SK-N-SH (cell line): ENCODE measurements around the gene RASA1. TPM values are rescaled to one million over a fixed set of nuclear protein-coding genes. Genes with fewer than 3 reads are reported as not detected.
"Not testable (repeated sequence)": the region's sequence is repeated elsewhere in the genome, so short reads cannot be mapped to it uniquely, and the experiment has no call there.

ENCODE experiments used
- CTCF ChIA-PET: fragments of 300-600, 350-600 bp; formaldehyde crosslinking; extraction: SDS; loops from one replicate; lab custom pipeline; 2021; lab: Yijun Ruan, JAX
- POLR2A ChIA-PET: fragments of 350-600 bp; sonication (Branson Sonifier 250); formaldehyde crosslinking; extraction: SDS; loops from one replicate; lab custom pipeline; 2020; ENCODE audit warnings: antibody characterized with exemption, inconsistent platforms; lab: Yijun Ruan, JAX
- DNase-seq: peaks from one replicate; pipeline ENCODE4 v3.0.0; 2012
- H2AFZ ChIP-seq: fragments of 200-600 bp; sonication (generic); 2 replicates; pipeline ENCODE4 v1.8.1; 2016; ENCODE audit warnings: antibody characterized with exemption, mild to moderate bottlenecking, low read depth
- H3F3A ChIP-seq: fragments of 200-600 bp; sonication (generic); replicated peaks from 2 replicates; pipeline ENCODE3; 2016; ENCODE audit warnings: antibody characterized with exemption, mild to moderate bottlenecking; ENCODE audit not compliant: insufficient read depth
- H3K27ac ChIP-seq, 2 experiments: fragments of 200-500 bp in 1 of 2; fragments of 200-600 bp in 1 of 2; sonication (Bioruptor generic) in 1 of 2; sonication (generic), shearing (Covaris generic) in 1 of 2; 2 replicates each; pipeline versions ENCODE4 v1.5.1 to v1.6.1; 2014 to 2016; ENCODE audit warnings: low read depth in 2 of 2, inconsistent platforms in 1 of 2, low read length in 1 of 2, mild to moderate bottlenecking in 1 of 2, mixed read lengths in 1 of 2
- H3K27me3 ChIP-seq: fragments of 200-600 bp; sonication (generic), shearing (Covaris generic); 2 replicates; pipeline ENCODE4 v1.6.1; 2016; ENCODE audit warnings: mixed run types; ENCODE audit not compliant: insufficient read depth
- H3K36me3 ChIP-seq, 2 experiments: fragments of 200-500 bp in 1 of 2; fragments of 200-600 bp in 1 of 2; sonication (Bioruptor generic) in 1 of 2; sonication (generic) in 1 of 2; replicated peaks in 1 of 2; 2 replicates each; pipeline versions ENCODE3 to v1.5.1; 2014 to 2016; ENCODE audit warnings: low read length in 1 of 2, mild to moderate bottlenecking in 1 of 2; ENCODE audit not compliant: insufficient read depth in 2 of 2, control insufficient read depth in 1 of 2
- H3K4me1 ChIP-seq, 2 experiments: fragments of 200-500 bp in 1 of 2; fragments of 200-600 bp in 1 of 2; sonication (Bioruptor generic) in 1 of 2; sonication (generic), shearing (Covaris generic) in 1 of 2; 2 replicates each; pipeline versions ENCODE4 v1.5.1 to v1.6.1; 2014 to 2016; ENCODE audit warnings: low read depth in 1 of 2, low read length in 1 of 2, mixed run types in 1 of 2; ENCODE audit not compliant: insufficient read depth in 2 of 2, control insufficient read depth in 1 of 2
- H3K4me2 ChIP-seq: fragments of 200-600 bp; sonication (generic), shearing (Covaris generic); 2 replicates; pipeline ENCODE4 v1.6.1; 2017; ENCODE audit warnings: mixed run types
- H3K4me3 ChIP-seq, 2 experiments: fragments of 200-500 bp in 1 of 2; fragments of 200-600 bp in 1 of 2; sonication (Bioruptor generic) in 1 of 2; sonication (generic), shearing (Covaris generic) in 1 of 2; 2 replicates each; pipeline versions ENCODE4 v1.5.1 to v1.8.1; 2014 to 2016; ENCODE audit warnings: low read depth in 2 of 2, inconsistent platforms in 1 of 2, low read length in 1 of 2, mild to moderate bottlenecking in 1 of 2, mixed read lengths in 1 of 2, moderate library complexity in 1 of 2
- H3K79me2 ChIP-seq: fragments of 200-600 bp; sonication (generic); 2 replicates; pipeline ENCODE4 v1.8.1; 2017; ENCODE audit warnings: mild to moderate bottlenecking; ENCODE audit not compliant: insufficient read depth
- H3K9ac ChIP-seq: fragments of 200-600 bp; sonication (generic); 2 replicates; pipeline ENCODE4 v1.6.1; 2017; ENCODE audit warnings: mixed run types
- H3K9me2 ChIP-seq: fragments of 200-600 bp; sonication (generic); 2 replicates; pipeline ENCODE4 v1.6.1; 2017; ENCODE audit warnings: mixed run types
- H3K9me3 ChIP-seq: fragments of 200-600 bp; sonication (generic); 2 replicates; pipeline ENCODE4 v1.6.1; 2017; ENCODE audit warnings: mixed run types, mild to moderate bottlenecking, moderate library complexity
- H4K20me1 ChIP-seq: fragments of 200-600 bp; sonication (generic); 2 replicates; pipeline ENCODE4 v1.6.1; 2017; ENCODE audit warnings: mild to moderate bottlenecking, mixed run types; ENCODE audit not compliant: insufficient read depth
- CHD2 ChIP-seq: fragments of 150-350 bp; IDR thresholded peaks from 2 replicates; pipeline ENCODE4 v1.6.1; 2018; ENCODE audit warnings: low read length; ENCODE audit not compliant: partially characterized antibody
- EZH2phosphoT487 ChIP-seq: fragments of 200-600 bp; sonication (generic); IDR thresholded peaks from 2 replicates; pipeline ENCODE4 v1.6.1; 2017; ENCODE audit warnings: low read depth, mixed run types, mild to moderate bottlenecking, antibody characterized with exemption, moderate library complexity, borderline replicate concordance
- FOXJ3 ChIP-seq: sonication (generic); formaldehyde crosslinking; IDR thresholded peaks from 2 replicates; pipeline ENCODE4 v1.5.1; 2020; ENCODE audit warnings: mild to moderate bottlenecking, missing genetic modification reagents
- MXI1 ChIP-seq: IDR thresholded peaks from 2 replicates; pipeline ENCODE4 v1.6.1; 2012; ENCODE audit warnings: mild to moderate bottlenecking, low read depth, low read length, improper control_type of control experiment
- NFIC ChIP-seq: IDR thresholded peaks from 2 replicates; pipeline ENCODE4 v1.4.0; 2012; ENCODE audit warnings: borderline replicate concordance
- NRF1 ChIP-seq: IDR thresholded peaks from 2 replicates; pipeline ENCODE4 v1.6.1; 2012; ENCODE audit warnings: low read depth, mild to moderate bottlenecking, low read length
- POLR2AphosphoS5 ChIP-seq: IDR thresholded peaks from 2 replicates; pipeline ENCODE4 v1.6.1; 2012; ENCODE audit warnings: low read depth, low read length
- RAD21 ChIP-seq: IDR thresholded peaks from 2 replicates; pipeline ENCODE4 v1.6.1; 2012; ENCODE audit warnings: mild to moderate bottlenecking, low read length
- RCOR1 ChIP-seq: fragments of 150-350 bp; IDR thresholded peaks from 2 replicates; pipeline ENCODE4 v1.6.1; 2017; ENCODE audit warnings: antibody characterized with exemption, low read length
- RXRA ChIP-seq: IDR thresholded peaks from 2 replicates; pipeline ENCODE4 v1.4.0; 2012; ENCODE audit warnings: low read depth, mild to moderate bottlenecking, borderline replicate concordance
- SIN3A ChIP-seq: IDR thresholded peaks from 2 replicates; pipeline ENCODE4 v1.6.1; 2012; ENCODE audit warnings: low read depth, mild to moderate bottlenecking, low read length, moderate library complexity, borderline replicate concordance
- TAF1 ChIP-seq: IDR thresholded peaks from 2 replicates; pipeline ENCODE4 v1.6.1; 2012; ENCODE audit warnings: low read depth, mild to moderate bottlenecking, low read length, moderate library complexity, borderline replicate concordance
- TCF12 ChIP-seq: IDR thresholded peaks from 2 replicates; pipeline ENCODE4 v1.4.0; 2012
- YY1 ChIP-seq: IDR thresholded peaks from 2 replicates; pipeline ENCODE4 v1.4.0; 2012; ENCODE audit warnings: low read depth, mild to moderate bottlenecking
- WGBS: methylation state at CpG from one replicate; pipeline ENCODE4 v1.1.6; 2017; ENCODE audit warnings: low lambda C conversion rate; 5-methylcytosine and 5-hydroxymethylcytosine counted together
- polyA plus RNA-seq, 3 experiments: library from polyadenylated mRNA; depleted of rRNA; stranded (reverse); fragments of >200 nt; gene quantifications; 2 replicates each; pipeline ENCODE4 v1.2.3, GENCODE V29; 2012
- TF ChIP-seq, protein P1 (sequence below): IDR thresholded peaks from 2 replicates; pipeline ENCODE4 v1.4.0; 2012; ENCODE audit warnings: low read depth
- TF ChIP-seq, protein P2 (sequence below): IDR thresholded peaks from 2 replicates; pipeline ENCODE4 v1.4.0; 2012; ENCODE audit warnings: low read depth, borderline replicate concordance

The RASA1 gene
- polyA plus RNA-seq, 1 of the 3 experiments (the other 2 are of a cell fraction), result 49.1 TPM

DNA sequence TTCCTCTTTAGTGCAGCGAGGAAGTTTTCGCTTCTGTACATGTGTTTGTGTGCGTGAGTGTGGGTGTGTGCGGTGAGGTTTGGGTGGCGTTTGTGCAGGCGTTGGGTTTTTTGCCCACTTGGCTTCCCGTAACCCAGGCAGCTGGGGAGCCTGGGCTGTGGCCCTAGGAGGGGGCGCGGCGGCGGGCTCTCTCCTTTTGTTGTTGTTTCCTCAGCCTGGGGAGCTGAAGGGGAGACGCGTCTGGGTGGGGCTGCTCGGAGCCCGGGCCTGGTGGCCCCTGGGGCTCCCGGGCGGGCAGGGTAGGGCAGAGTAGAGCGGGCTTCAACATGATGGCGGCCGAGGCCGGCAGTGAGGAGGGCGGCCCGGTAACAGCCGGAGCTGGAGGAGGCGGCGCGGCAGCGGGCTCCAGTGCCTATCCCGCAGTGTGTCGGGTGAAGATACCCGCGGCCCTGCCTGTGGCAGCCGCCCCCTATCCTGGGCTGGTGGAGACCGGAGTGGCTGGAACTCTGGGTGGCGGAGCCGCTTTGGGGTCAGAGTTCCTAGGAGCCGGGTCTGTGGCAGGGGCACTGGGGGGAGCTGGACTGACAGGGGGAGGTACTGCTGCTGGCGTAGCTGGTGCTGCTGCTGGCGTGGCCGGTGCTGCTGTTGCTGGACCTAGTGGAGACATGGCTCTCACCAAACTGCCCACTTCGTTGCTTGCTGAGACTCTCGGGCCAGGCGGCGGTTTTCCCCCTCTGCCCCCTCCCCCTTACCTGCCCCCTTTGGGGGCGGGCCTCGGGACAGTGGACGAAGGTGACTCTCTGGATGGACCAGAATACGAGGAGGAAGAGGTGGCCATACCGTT is 665 bp downstream of the RASA1 start:
- DNase-seq, result peak; percentile 79
- H3K9ac ChIP-seq, result peak overlapping the region; percentile 93
- no peaks in the 10 kb centered on the region for H3K9me2 ChIP-seq
- H3K4me2 ChIP-seq, result peak overlapping the region; percentile 74
- H3K9me3 ChIP-seq, result no peaks in the 10 kb centered on the region
- TF ChIP-seq FOXJ3 (CRISPR knock-in tag) (0 out of 2 replicates have a peak, but pooled peaks have one; percentile 28), TAF1 (peak; percentile 50), RXRA (no peak), RAD21 (0 out of 2 replicates have a peak, but pooled peaks have one; percentile 1), RCOR1 (no peak), MXI1 (peak; percentile 21; the same call in 1 of the 2 replicates), EZH2phosphoT487 (no peak), CHD2 (no peak), YY1 (peak; percentile 79), NFIC (no peak), TCF12 (no peak), SIN3A (0 out of 2 replicates have a peak, but pooled peaks have one; percentile 15), POLR2AphosphoS5 (peak; percentile 50; the same call in 1 of the 2 replicates)
- TF ChIP-seq, protein P1, sequence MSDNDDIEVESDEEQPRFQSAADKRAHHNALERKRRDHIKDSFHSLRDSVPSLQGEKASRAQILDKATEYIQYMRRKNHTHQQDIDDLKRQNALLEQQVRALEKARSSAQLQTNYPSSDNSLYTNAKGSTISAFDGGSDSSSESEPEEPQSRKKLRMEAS, result peak; percentile 21; the same call in 1 of the 2 replicates
- TF ChIP-seq, protein P2, sequence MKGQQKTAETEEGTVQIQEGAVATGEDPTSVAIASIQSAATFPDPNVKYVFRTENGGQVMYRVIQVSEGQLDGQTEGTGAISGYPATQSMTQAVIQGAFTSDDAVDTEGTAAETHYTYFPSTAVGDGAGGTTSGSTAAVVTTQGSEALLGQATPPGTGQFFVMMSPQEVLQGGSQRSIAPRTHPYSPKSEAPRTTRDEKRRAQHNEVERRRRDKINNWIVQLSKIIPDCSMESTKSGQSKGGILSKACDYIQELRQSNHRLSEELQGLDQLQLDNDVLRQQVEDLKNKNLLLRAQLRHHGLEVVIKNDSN, result no peak
- peaks cover 2 to 18% of the 10 kb centered on the region in 2 experiments for H3K36me3 ChIP-seq
- H3F3A ChIP-seq, result peaks cover 10% of the 10 kb centered on the region
- peaks cover 38% of the 10 kb centered on the region for H4K20me1 ChIP-seq
- no peaks in the 10 kb centered on the region for H3K27me3 ChIP-seq
- H3K4me3 ChIP-seq, result peak overlapping the region; percentile 83 to 85
- POLR2A ChIA-PET, result interaction anchor here (1.5 kb wide), 1 partner anchor 145 kb away, joined by 3 read pairs; the partner anchor contains the start of gene CCNH
- CTCF ChIA-PET, result interaction anchor here (1.0 to 1.5 kb wide), 4 partner anchors 11 to 132 kb away, joined by 3 to 4 read pairs (median 4); no protein-coding TSS in a partner anchor
- H3K79me2 ChIP-seq, result peaks cover 55% of the 10 kb centered on the region
- peaks cover 0 to 3% of the 10 kb centered on the region in 2 experiments; a peak in 1 of 4 replicates for H3K4me1 ChIP-seq
- peak overlapping the region; percentile 69 for H2AFZ ChIP-seq
- 2% methylated on average over 20 of the region's 49 CpGs for WGBS
- peak overlapping the region; percentile 94 to 96 for H3K27ac ChIP-seq

DNA sequence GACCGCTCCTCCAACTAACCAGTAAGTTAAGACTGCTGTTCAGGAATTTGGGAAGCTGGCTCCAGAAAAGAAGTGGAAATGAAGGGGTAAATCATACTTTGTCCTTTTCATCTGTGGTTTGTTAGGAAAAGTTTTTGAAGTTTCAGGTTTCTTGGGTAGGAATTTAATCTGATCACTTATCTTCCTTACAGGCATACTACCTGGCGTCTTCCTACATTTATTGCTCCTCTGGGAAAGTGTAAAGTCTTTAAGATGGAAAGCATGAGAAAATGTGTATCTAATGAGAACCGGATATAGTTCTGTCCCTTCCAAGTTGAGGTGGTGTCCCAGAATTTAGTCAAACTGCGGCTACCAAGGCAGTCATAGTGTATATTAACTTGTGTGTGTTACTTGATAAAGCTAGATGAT is 1.3 kb downstream of the RASA1 start:
- H3K4me1 ChIP-seq, result peaks cover 0 to 3% of the 10 kb centered on the region in 2 experiments; a peak in 2 of 4 replicates
- H3F3A ChIP-seq, result peaks cover 10% of the 10 kb centered on the region
- TF ChIP-seq RAD21 (0 out of 2 replicates have a peak, but pooled peaks have one; percentile 0), NRF1 (no peak)
- WGBS, result 6% methylated on average over 4 of the region's 4 CpGs
- peak overlapping the region; percentile 94 to 96 for H3K27ac ChIP-seq
- H3K9ac ChIP-seq, result peak overlapping the region; percentile 93
- no peaks in the 10 kb centered on the region for H3K9me2 ChIP-seq
- POLR2A ChIA-PET, result interaction anchor here (1.5 kb wide), 1 partner anchor 144 kb away, joined by 3 read pairs; the partner anchor contains the start of gene CCNH
- CTCF ChIA-PET, result interaction anchor here (1.0 to 1.4 kb wide), 3 partner anchors 11 to 131 kb away, joined by 3 to 4 read pairs (median 3); no protein-coding TSS in a partner anchor
- H4K20me1 ChIP-seq, result peaks cover 45% of the 10 kb centered on the region
- H3K4me3 ChIP-seq, result peak overlapping the region; percentile 83 to 85
- H3K36me3 ChIP-seq, result peaks cover 2 to 21% of the 10 kb centered on the region in 2 experiments
- H3K9me3 ChIP-seq, result no peaks in the 10 kb centered on the region
- peak overlapping the region; percentile 69; the same call in 1 of the 2 replicates for H2AFZ ChIP-seq
- DNase-seq, result no peak
- no peaks in the 10 kb centered on the region for H3K27me3 ChIP-seq
- H3K79me2 ChIP-seq, result peaks cover 61% of the 10 kb centered on the region
- peak overlapping the region; percentile 74 for H3K4me2 ChIP-seq

DNA sequence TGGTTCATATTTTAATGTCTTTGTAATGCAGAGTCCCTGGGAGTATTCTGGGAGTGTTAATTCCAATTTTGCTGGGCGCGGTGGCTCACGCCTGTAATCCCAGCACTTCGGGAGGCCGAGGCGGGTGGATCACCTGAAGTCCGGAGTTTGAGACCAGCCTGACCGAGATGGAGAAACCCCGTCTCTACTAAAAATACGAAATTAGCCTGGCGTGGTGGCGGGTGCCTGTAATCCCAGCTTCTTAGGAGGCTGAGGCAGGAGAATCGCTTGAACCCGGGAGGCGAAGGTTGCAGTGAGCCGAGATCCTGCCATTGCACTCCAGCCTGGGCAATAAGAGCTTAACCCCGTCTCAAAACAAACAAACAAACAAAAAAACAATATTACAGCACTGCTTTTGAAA is 3.2 kb downstream of the RASA1 start:
- CTCF ChIA-PET, result not testable (repeated sequence)

More for the DNA sequence above, 3.2 kb downstream of the RASA1 start:
- H3K27me3 ChIP-seq, H3K9me3 ChIP-seq, DNase-seq, H3K27ac ChIP-seq, H3K4me3 ChIP-seq, H3F3A ChIP-seq, POLR2A ChIA-PET, H2AFZ ChIP-seq, H3K9me2 ChIP-seq, H3K4me1 ChIP-seq, H3K9ac ChIP-seq: not testable (repeated sequence)
- Histone ChIP-seq H4K20me1 (peaks cover 64% of the 10 kb centered on the region), H3K36me3 (peaks cover 2 to 21% of the 10 kb centered on the region in 2 experiments), H3K79me2 (peaks cover 81% of the 10 kb centered on the region), H3K4me2 (peak overlapping the region; percentile 74)
- 98% methylated on average over 17 of the region's 17 CpGs for WGBS
